MM.1S (cell line): ENCODE measurements around the gene AKAP8.

Source experiments
- CTCF ChIP-seq: fragments of 300-600 bp; sonication (generic); IDR thresholded peaks from 2 replicates; pipeline ENCODE4 v1.5.1; 2016; ENCODE audit warnings: antibody characterized with exemption, low read length, mixed read lengths
- EZH2 ChIP-seq: fragments of 300-600 bp; sonication (generic); optimal IDR thresholded peaks from 2 replicates; pipeline ENCODE3; 2017; ENCODE audit warnings: low read depth, mild to moderate bottlenecking, antibody characterized with exemption, low read length, mixed read lengths

- TF ChIP-seq CTCF (no peak), EZH2 (no peak)
Observed at GRCh38 chr19:15358918-15359317, 20.7 kb downstream of the AKAP8 start.
